Neural cell (in vitro differentiated cells): Measurements from ENCODE around the gene BRD2.

Source experiments
- EP300 ChIP-seq: fragments of 450-650 bp; conservative IDR thresholded peaks from 2 replicates; pipeline ENCODE4 v1.6.1; 2014; ENCODE audit warnings: antibody characterized with exemption, mild to moderate bottlenecking, moderate library complexity; ENCODE audit not compliant: poor library complexity, severe bottlenecking
- EZH2 ChIP-seq: fragments of 200-600, 300-800 bp; shearing (Covaris generic), sonication (generic); IDR thresholded peaks from 2 replicates; pipeline ENCODE4 v1.6.1; 2014; ENCODE audit warnings: antibody characterized with exemption, low read length, borderline replicate concordance, mild to moderate bottlenecking; ENCODE audit not compliant: insufficient read depth, poor library complexity, severe bottlenecking
- MXI1 ChIP-seq: fragments of 450-650 bp; conservative IDR thresholded peaks from 2 replicates; pipeline ENCODE4 v1.6.1; 2014; ENCODE audit warnings: antibody characterized with exemption, mild to moderate bottlenecking; ENCODE audit not compliant: poor library complexity, severe bottlenecking
- POLR2AphosphoS5 ChIP-seq: IDR thresholded peaks from 2 replicates; pipeline ENCODE4 v1.6.1; 2012
- RAD21 ChIP-seq: fragments of 450-650 bp; conservative IDR thresholded peaks from 2 replicates; pipeline ENCODE4 v1.6.1; 2014; ENCODE audit warnings: antibody characterized with exemption, mild to moderate bottlenecking, moderate library complexity
- SMC3 ChIP-seq: fragments of 450-650 bp; conservative IDR thresholded peaks from 2 replicates; pipeline ENCODE4 v1.6.1; 2014; ENCODE audit warnings: antibody characterized with exemption, mild to moderate bottlenecking, moderate library complexity; ENCODE audit not compliant: poor library complexity
- TAF1 ChIP-seq: IDR thresholded peaks from 2 replicates; pipeline ENCODE4 v1.6.1; 2012; ENCODE audit warnings: low read depth
- TF ChIP-seq, protein P1 (sequence below): fragments of 450-650 bp; IDR thresholded peaks from 2 replicates; pipeline ENCODE4 v1.5.1; 2014; ENCODE audit warnings: antibody characterized with exemption, mild to moderate bottlenecking, moderate library complexity; ENCODE audit not compliant: poor library complexity, severe bottlenecking
- TF ChIP-seq, protein P2 (sequence below): IDR thresholded peaks from 2 replicates; pipeline ENCODE4 v1.6.1; 2012; ENCODE audit warnings: borderline replicate concordance

GRCh38 chr6:32982084-32982701, 13.8 kb downstream of the BRD2 start:
- TF ChIP-seq, protein P1, sequence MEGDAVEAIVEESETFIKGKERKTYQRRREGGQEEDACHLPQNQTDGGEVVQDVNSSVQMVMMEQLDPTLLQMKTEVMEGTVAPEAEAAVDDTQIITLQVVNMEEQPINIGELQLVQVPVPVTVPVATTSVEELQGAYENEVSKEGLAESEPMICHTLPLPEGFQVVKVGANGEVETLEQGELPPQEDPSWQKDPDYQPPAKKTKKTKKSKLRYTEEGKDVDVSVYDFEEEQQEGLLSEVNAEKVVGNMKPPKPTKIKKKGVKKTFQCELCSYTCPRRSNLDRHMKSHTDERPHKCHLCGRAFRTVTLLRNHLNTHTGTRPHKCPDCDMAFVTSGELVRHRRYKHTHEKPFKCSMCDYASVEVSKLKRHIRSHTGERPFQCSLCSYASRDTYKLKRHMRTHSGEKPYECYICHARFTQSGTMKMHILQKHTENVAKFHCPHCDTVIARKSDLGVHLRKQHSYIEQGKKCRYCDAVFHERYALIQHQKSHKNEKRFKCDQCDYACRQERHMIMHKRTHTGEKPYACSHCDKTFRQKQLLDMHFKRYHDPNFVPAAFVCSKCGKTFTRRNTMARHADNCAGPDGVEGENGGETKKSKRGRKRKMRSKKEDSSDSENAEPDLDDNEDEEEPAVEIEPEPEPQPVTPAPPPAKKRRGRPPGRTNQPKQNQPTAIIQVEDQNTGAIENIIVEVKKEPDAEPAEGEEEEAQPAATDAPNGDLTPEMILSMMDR: no peak
- TF ChIP-seq EZH2: no peak
- no peak for TF ChIP-seq SMC3
- no peak for TF ChIP-seq EP300
- no peak for TF ChIP-seq RAD21
- TF ChIP-seq, protein P2, sequence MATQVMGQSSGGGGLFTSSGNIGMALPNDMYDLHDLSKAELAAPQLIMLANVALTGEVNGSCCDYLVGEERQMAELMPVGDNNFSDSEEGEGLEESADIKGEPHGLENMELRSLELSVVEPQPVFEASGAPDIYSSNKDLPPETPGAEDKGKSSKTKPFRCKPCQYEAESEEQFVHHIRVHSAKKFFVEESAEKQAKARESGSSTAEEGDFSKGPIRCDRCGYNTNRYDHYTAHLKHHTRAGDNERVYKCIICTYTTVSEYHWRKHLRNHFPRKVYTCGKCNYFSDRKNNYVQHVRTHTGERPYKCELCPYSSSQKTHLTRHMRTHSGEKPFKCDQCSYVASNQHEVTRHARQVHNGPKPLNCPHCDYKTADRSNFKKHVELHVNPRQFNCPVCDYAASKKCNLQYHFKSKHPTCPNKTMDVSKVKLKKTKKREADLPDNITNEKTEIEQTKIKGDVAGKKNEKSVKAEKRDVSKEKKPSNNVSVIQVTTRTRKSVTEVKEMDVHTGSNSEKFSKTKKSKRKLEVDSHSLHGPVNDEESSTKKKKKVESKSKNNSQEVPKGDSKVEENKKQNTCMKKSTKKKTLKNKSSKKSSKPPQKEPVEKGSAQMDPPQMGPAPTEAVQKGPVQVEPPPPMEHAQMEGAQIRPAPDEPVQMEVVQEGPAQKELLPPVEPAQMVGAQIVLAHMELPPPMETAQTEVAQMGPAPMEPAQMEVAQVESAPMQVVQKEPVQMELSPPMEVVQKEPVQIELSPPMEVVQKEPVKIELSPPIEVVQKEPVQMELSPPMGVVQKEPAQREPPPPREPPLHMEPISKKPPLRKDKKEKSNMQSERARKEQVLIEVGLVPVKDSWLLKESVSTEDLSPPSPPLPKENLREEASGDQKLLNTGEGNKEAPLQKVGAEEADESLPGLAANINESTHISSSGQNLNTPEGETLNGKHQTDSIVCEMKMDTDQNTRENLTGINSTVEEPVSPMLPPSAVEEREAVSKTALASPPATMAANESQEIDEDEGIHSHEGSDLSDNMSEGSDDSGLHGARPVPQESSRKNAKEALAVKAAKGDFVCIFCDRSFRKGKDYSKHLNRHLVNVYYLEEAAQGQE: no peak
- no peak for TF ChIP-seq POLR2AphosphoS5
- TF ChIP-seq TAF1: no peak
- no peak for TF ChIP-seq MXI1
